C4-2B (cell line): Measurements from ENCODE around the gene PPT1.

Experiments used
- ZFX ChIP-seq: fragments of 450-650 bp; IDR thresholded peaks from 2 replicates; pipeline ENCODE4 v1.6.1; 2017
- TF ChIP-seq, protein P1 (sequence below): fragments of 450-650 bp; conservative IDR thresholded peaks from 2 replicates; pipeline ENCODE4 v1.5.1; 2017; ENCODE audit warnings: mild to moderate bottlenecking

DNA sequence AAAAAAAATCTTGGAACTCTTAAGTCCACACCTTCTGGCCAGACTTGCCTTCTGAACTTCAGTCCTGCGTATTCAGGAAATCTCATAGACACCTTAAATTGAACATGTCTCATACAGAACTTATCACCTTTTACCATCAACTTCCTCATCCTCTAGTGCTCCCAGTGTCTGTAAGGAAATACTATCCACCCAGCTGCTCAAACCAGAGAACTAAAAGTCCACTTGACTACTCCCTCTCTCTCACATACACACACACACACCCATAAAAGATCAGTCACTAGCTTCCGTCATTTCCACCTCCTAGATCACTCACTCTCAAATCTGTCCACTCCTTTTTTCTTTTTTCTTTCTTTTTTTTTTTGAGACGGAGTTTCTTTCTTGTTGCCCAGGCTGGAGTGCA, 67.4 kb downstream of the PPT1 start:
- TF ChIP-seq, protein P1, sequence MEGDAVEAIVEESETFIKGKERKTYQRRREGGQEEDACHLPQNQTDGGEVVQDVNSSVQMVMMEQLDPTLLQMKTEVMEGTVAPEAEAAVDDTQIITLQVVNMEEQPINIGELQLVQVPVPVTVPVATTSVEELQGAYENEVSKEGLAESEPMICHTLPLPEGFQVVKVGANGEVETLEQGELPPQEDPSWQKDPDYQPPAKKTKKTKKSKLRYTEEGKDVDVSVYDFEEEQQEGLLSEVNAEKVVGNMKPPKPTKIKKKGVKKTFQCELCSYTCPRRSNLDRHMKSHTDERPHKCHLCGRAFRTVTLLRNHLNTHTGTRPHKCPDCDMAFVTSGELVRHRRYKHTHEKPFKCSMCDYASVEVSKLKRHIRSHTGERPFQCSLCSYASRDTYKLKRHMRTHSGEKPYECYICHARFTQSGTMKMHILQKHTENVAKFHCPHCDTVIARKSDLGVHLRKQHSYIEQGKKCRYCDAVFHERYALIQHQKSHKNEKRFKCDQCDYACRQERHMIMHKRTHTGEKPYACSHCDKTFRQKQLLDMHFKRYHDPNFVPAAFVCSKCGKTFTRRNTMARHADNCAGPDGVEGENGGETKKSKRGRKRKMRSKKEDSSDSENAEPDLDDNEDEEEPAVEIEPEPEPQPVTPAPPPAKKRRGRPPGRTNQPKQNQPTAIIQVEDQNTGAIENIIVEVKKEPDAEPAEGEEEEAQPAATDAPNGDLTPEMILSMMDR = no peak
- no peak for TF ChIP-seq ZFX
